ENCODE measurements around the gene KRT15. TPM values are rescaled to one million over a fixed set of nuclear protein-coding genes. Genes with fewer than 3 reads are reported as not detected.
A peak's percentile ranks its signal among the peaks of the same experiment; 100 is the strongest.

KRT15 gene
- total and polyA plus RNA-seq, 2 donors: 191 to 831 TPM

DNA sequence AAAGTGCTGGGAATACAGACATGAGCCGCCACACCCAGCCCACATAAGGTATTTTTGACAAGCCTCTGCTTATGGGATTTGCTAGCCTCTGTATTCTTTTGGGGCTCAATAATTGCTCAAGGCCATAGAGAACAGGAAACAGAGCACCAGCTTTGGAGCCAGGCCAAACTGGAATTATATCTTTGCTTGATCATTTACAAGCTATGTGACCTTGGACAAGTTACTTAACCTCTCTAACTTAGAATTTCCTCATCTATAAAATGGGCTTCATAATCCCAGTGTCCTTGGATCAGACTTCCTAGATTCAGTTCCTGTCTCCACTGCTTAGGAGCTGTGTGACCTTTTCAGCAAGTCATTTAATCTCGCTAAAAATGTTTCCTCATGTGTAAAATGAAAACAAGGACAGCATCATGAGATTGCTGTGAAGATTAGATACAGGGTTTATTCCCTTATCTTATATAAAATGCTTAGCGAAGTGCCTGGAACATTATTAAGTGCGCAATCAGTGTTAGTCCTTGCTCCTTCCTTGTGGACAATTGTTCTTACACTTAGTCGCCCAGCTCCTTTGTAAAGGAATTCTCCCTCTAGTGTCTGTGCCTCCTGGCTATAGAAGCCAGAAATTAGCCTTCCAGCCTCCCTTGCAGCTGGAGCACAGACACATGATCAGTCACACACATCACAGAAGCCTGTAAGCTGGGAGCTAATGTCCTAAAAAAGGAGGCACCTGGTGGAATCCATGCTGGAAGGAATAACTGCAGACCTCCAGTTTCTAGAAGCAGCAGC lies 36.6 kb upstream of the KRT15 start:
- 88% methylated on average over 5 of the region's 5 CpGs for WGBS
- Histone ChIP-seq H3K9me3 (ENCODE audit: control insufficient read depth in 2 of 2, insufficient read depth in 1 of 2, low read length in 1 of 2) (no peaks in the 10 kb centered on the region), H3K27me3 (ENCODE audit: control insufficient read depth in 2 of 2, insufficient read depth in 1 of 2, low read length in 1 of 2) (peaks cover 0 to 5% of the 10 kb centered on the region in 2 donors), H3K27ac (ENCODE audit: low read depth in 1 of 2, low read length in 1 of 2) (no peak overlapping the region), H3K36me3 (ENCODE audit: control insufficient read depth in 2 of 2, insufficient read depth in 2 of 2, low read length in 1 of 2) (no peaks in the 10 kb centered on the region), H3K4me3 (ENCODE audit: low read length in 2 of 2) (no peak overlapping the region), H3K4me1 (ENCODE audit: control insufficient read depth in 2 of 2, insufficient read depth in 2 of 2, low read length in 2 of 2) (no peaks in the 10 kb centered on the region)
- no peak for DNase-seq (ENCODE audit: low read depth in 6 of 9, low spot score in 9 of 9)

DNA sequence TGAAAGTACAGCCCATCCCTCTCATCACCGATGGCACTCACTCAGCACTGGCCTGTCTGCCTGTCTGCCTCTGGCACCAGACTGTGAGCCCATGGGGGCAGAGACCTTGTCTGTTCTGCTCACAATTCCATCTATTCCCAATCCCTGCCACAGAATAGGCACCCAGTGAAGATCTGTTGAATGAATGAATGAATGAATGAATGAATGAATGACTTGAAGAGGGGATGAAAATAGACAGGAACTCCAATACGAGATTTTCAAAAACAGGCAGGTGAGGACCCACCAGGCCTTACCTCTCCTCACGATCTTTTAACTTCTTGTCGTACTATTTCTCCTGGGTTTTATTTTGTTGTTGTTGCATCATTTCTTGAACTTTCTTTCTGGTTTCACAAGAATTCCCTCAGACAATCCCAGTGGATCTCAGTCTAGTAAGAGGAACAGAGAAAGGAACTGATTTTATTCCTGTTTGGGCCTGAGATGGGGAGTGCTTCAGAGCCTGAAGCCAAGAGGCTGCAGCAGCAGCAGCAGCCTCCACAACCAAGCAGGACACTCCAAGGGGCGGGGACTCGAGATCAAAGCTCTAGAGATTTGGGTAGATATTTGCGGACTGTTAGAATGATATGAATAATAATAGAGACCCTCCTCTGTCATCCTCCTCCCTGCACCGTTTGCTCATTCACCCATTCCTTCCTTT lies 35.4 kb upstream of the KRT15 start:
- no peak overlapping the region for H3K27ac ChIP-seq (ENCODE audit: low read depth in 1 of 2, low read length in 1 of 2)
- H3K4me3 ChIP-seq (ENCODE audit: low read length in 2 of 2): no peak overlapping the region
- H3K27me3 ChIP-seq (ENCODE audit: control insufficient read depth in 2 of 2, insufficient read depth in 1 of 2, low read length in 1 of 2): peaks cover 0 to 4% of the 10 kb centered on the region in 2 donors
- no peak for DNase-seq (ENCODE audit: low read depth in 6 of 9, low spot score in 9 of 9)
- 86% methylated on average over 8 of the region's 8 CpGs for WGBS
- H3K4me1 ChIP-seq (ENCODE audit: control insufficient read depth in 2 of 2, insufficient read depth in 2 of 2, low read length in 2 of 2): peaks cover 0 to 8% of the 10 kb centered on the region in 2 donors
- H3K36me3 ChIP-seq (ENCODE audit: control insufficient read depth in 2 of 2, insufficient read depth in 2 of 2, low read length in 1 of 2): no peaks in the 10 kb centered on the region
- H3K9me3 ChIP-seq (ENCODE audit: control insufficient read depth in 2 of 2, insufficient read depth in 1 of 2, low read length in 1 of 2): peaks cover 0 to 2% of the 10 kb centered on the region in 2 donors

GRCh38 chr17:41553176-41553575 lies 34.5 kb upstream of the KRT15 start:
- H3K27me3 ChIP-seq (ENCODE audit: control insufficient read depth in 2 of 2, insufficient read depth in 1 of 2, low read length in 1 of 2): peaks cover 0 to 14% of the 10 kb centered on the region in 2 donors
- 90% methylated on average over 4 of the region's 4 CpGs for WGBS
- no peak for DNase-seq (ENCODE audit: low read depth in 6 of 9, low spot score in 9 of 9)
- no peak overlapping the region for H3K27ac ChIP-seq (ENCODE audit: low read depth in 1 of 2, low read length in 1 of 2)
- H3K9me3 ChIP-seq (ENCODE audit: control insufficient read depth in 2 of 2, insufficient read depth in 1 of 2, low read length in 1 of 2): peaks cover 0 to 3% of the 10 kb centered on the region in 2 donors
- peaks cover 0 to 18% of the 10 kb centered on the region in 2 donors for H3K4me1 ChIP-seq (ENCODE audit: control insufficient read depth in 2 of 2, insufficient read depth in 2 of 2, low read length in 2 of 2)
- H3K4me3 ChIP-seq (ENCODE audit: low read length in 2 of 2): no peak overlapping the region
- no peaks in the 10 kb centered on the region for H3K36me3 ChIP-seq (ENCODE audit: control insufficient read depth in 2 of 2, insufficient read depth in 2 of 2, low read length in 1 of 2)

DNA sequence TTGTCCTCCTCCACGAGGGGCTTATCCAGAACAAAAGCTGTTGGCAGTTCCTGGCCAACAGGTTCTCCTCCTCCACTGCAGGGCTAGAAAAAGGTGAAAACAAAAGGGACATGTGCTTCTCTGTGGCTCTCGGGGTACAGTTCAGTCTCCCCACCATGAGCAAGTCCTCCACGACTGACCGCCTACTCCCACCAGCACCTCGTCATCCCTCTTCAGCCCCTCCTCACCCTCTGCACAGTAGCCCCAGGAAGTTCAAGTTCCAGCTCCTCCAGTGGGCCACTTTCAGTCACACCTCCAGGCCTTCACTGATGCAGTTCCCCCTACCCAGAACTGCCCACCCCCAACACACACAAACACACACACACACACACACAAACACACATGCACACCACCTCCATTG lies 33.8 kb upstream of the KRT15 start:
- WGBS: 91% methylated on average over 5 of the region's 5 CpGs
- peaks cover 0 to 19% of the 10 kb centered on the region in 2 donors for H3K27me3 ChIP-seq (ENCODE audit: control insufficient read depth in 2 of 2, insufficient read depth in 1 of 2, low read length in 1 of 2)
- peaks cover 0 to 3% of the 10 kb centered on the region in 2 donors for H3K9me3 ChIP-seq (ENCODE audit: control insufficient read depth in 2 of 2, insufficient read depth in 1 of 2, low read length in 1 of 2)
- H3K27ac ChIP-seq (ENCODE audit: low read depth in 1 of 2, low read length in 1 of 2): no peak overlapping the region
- H3K4me3 ChIP-seq (ENCODE audit: low read length in 2 of 2): no peak overlapping the region
- no peaks in the 10 kb centered on the region for H3K36me3 ChIP-seq (ENCODE audit: control insufficient read depth in 2 of 2, insufficient read depth in 2 of 2, low read length in 1 of 2)
- peaks cover 0 to 20% of the 10 kb centered on the region in 2 donors for H3K4me1 ChIP-seq (ENCODE audit: control insufficient read depth in 2 of 2, insufficient read depth in 2 of 2, low read length in 2 of 2)
- DNase-seq (ENCODE audit: low read depth in 6 of 9, low spot score in 9 of 9): no peak

DNA sequence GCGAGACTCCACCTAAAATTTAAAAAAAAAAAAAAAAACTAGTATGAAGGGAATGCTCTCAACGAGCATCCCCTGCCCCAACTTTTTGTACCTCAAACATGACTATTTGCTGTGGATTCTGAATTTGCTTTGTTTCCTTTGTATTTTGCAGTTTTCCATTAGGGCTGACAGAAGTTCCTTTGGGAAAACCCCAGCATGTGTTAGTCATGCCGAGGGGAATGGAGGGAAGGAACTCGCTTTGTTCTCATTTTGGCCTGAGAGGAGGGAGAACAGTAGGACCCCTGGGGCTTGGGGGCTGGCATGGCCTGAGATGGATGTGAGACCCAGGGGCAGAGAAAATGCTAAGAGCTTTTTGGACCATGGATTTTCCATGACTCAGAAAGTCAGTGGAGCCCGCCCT lies 32.7 kb upstream of the KRT15 start:
- Histone ChIP-seq H3K4me3 (ENCODE audit: low read length in 2 of 2) (no peak overlapping the region), H3K9me3 (ENCODE audit: control insufficient read depth in 2 of 2, insufficient read depth in 1 of 2, low read length in 1 of 2) (peaks cover 0 to 3% of the 10 kb centered on the region in 2 donors), H3K27me3 (ENCODE audit: control insufficient read depth in 2 of 2, insufficient read depth in 1 of 2, low read length in 1 of 2) (peaks cover 0 to 19% of the 10 kb centered on the region in 2 donors), H3K4me1 (ENCODE audit: control insufficient read depth in 2 of 2, insufficient read depth in 2 of 2, low read length in 2 of 2) (peaks cover 0 to 21% of the 10 kb centered on the region in 2 donors), H3K36me3 (ENCODE audit: control insufficient read depth in 2 of 2, insufficient read depth in 2 of 2, low read length in 1 of 2) (no peaks in the 10 kb centered on the region), H3K27ac (ENCODE audit: low read depth in 1 of 2, low read length in 1 of 2) (no peak overlapping the region)
- DNase-seq (ENCODE audit: low read depth in 6 of 9, low spot score in 9 of 9): no peak
- WGBS: 82% methylated on average over 5 of the region's 5 CpGs

DNA sequence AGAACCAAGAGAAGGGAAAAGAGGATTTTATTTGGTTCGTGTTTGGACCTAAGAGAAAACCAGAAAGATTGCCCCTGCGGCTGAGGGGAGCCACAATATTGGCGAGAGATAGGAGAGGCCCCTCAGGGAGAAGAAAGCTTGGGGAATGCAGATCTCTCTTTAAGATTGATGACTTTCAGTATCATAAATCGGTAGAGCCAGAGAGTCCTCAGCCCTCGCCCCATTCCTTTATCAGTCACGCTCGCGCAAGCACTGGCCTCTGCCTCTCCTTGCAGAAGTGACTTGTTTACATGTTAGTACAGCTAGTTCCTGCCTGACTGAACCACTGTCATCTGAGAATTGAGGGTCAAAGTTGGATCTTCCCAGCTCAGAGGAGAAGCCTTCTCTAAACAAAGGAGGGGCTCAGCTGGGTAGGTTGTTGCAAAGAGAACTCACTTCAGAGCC lies 30.9 kb upstream of the KRT15 start:
- H3K9me3 ChIP-seq (ENCODE audit: control insufficient read depth in 2 of 2, insufficient read depth in 1 of 2, low read length in 1 of 2): peaks cover 0 to 3% of the 10 kb centered on the region in 2 donors
- no peaks in the 10 kb centered on the region for H3K36me3 ChIP-seq (ENCODE audit: control insufficient read depth in 2 of 2, insufficient read depth in 2 of 2, low read length in 1 of 2)
- no peak for DNase-seq (ENCODE audit: low read depth in 6 of 9, low spot score in 9 of 9)
- H3K27me3 ChIP-seq (ENCODE audit: control insufficient read depth in 2 of 2, insufficient read depth in 1 of 2, low read length in 1 of 2): peaks cover 0 to 19% of the 10 kb centered on the region in 2 donors
- no peak overlapping the region for H3K27ac ChIP-seq (ENCODE audit: low read depth in 1 of 2, low read length in 1 of 2)
- peaks cover 0 to 21% of the 10 kb centered on the region in 2 donors for H3K4me1 ChIP-seq (ENCODE audit: control insufficient read depth in 2 of 2, insufficient read depth in 2 of 2, low read length in 2 of 2)
- WGBS: 86% methylated on average over 8 of the region's 8 CpGs
- no peak overlapping the region for H3K4me3 ChIP-seq (ENCODE audit: low read length in 2 of 2)

DNA sequence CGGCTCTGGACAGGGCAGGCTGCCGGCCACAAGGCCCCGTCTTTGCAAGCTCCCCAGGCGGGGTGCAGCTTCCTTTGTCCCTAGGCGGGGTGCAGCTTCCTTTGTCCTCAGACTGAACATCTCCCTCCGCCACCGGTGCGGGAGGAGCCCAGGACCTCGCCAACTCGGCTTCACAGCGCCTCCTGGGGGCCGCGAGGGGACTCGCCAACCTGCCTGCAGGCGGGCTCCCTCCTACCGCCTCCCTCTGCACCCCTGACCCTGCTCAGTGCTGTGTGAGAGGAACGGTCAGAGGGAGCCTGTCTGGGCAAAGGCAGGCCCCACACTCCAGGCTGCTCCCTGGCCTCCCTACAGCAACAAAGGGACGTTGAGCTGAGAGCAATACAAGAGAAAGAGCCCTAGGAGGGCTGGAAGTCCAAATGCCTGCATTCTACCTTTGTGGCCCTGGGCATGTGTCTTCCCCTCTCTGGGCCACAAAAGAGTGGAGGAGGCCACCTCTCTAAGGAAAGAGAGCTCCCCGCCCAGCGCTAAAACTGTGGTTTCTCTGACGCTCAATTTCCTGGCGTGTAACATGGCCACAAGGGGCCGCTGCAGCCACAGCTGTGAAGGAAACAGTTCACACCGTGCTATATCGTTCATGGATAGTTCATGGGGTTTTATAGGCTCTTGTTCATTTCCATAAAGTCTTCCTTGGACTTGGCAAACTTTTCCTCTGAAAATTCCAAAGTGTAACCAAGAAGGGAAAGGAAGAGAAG lies 30.3 kb upstream of the KRT15 start:
- Histone ChIP-seq H3K27ac (ENCODE audit: low read depth in 1 of 2, low read length in 1 of 2) (peak overlapping the region in 1 of 2 donors; percentile 43), H3K4me1 (ENCODE audit: control insufficient read depth in 2 of 2, insufficient read depth in 2 of 2, low read length in 2 of 2) (peaks cover 0 to 21% of the 10 kb centered on the region in 2 donors), H3K9me3 (ENCODE audit: control insufficient read depth in 2 of 2, insufficient read depth in 1 of 2, low read length in 1 of 2) (peaks cover 0 to 3% of the 10 kb centered on the region in 2 donors), H3K4me3 (ENCODE audit: low read length in 2 of 2) (no peak overlapping the region), H3K36me3 (ENCODE audit: control insufficient read depth in 2 of 2, insufficient read depth in 2 of 2, low read length in 1 of 2) (no peaks in the 10 kb centered on the region), H3K27me3 (ENCODE audit: control insufficient read depth in 2 of 2, insufficient read depth in 1 of 2, low read length in 1 of 2) (peaks cover 0 to 19% of the 10 kb centered on the region in 2 donors)
- peak; percentile 32 to 84 (median 55) for DNase-seq (ENCODE audit: low read depth in 6 of 9, low spot score in 9 of 9)
- 3% methylated on average over 25 of the region's 25 CpGs for WGBS

DNA sequence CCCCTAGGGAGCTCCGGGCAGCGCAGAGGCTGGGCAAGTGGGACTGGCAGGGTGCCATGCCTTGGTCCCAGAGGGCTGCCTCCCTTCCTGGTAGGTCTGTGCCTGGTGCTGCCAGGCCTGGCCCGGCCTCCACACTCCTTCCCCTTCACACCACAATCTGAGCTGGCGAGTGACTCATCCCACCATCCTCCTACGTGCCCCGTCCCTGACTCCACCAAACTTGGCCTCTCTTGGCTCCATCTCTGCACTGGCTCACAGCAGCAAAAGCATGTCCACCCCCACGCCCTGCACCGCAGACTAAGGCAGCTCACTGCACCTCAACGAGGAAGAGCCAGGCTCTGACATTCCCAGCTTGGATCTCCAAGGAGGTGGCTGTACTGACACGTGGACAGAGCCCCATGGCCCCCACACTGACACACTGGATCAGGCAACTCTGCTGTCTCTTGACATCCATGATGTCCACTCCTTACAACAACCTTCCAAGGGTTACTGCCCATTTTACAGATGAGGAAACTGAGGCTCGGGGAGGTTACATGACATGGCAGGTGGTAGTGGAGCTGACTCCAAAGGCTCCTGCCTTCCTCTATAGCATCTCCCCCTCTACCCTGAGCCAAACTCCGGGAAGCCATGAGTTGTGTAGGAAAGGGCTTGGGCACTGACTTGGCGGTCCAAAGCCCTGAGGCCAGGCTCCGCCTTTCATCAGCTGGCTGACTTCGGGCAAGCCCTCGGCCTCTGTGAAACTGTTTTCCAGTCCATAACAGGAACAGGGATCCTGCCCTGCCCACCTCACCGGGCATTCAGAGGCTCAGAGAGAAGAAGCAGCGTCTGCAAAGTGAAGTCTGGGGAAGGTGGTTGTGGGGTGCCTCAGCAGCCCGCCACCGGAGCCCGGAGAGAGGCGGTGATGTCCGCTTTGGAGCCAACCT lies 29.5 kb upstream of the KRT15 start:
- WGBS: 52% methylated on average over 23 of the region's 23 CpGs
- Histone ChIP-seq H3K36me3 (ENCODE audit: control insufficient read depth in 2 of 2, insufficient read depth in 2 of 2, low read length in 1 of 2) (no peaks in the 10 kb centered on the region), H3K27me3 (ENCODE audit: control insufficient read depth in 2 of 2, insufficient read depth in 1 of 2, low read length in 1 of 2) (peaks cover 0 to 19% of the 10 kb centered on the region in 2 donors), H3K4me1 (ENCODE audit: control insufficient read depth in 2 of 2, insufficient read depth in 2 of 2, low read length in 2 of 2) (peaks cover 0 to 21% of the 10 kb centered on the region in 2 donors), H3K9me3 (ENCODE audit: control insufficient read depth in 2 of 2, insufficient read depth in 1 of 2, low read length in 1 of 2) (peaks cover 0 to 3% of the 10 kb centered on the region in 2 donors), H3K4me3 (ENCODE audit: low read length in 2 of 2) (no peak overlapping the region), H3K27ac (ENCODE audit: low read depth in 1 of 2, low read length in 1 of 2) (no peak overlapping the region)
- DNase-seq (ENCODE audit: low read depth in 6 of 9, low spot score in 9 of 9): no peak

Measured in thymus (tissue), 11 donors.